Neural progenitor cell (in vitro differentiated cells): ENCODE measurements around the gene LEO1.

Experiments
- CTCF ChIP-seq: fragments of 200-600 bp; sonication (generic); IDR thresholded peaks from 2 replicates; pipeline ENCODE4 v1.5.1; 2017; ENCODE audit warnings: antibody characterized with exemption, mild to moderate bottlenecking
- EZH2 ChIP-seq: fragments of 200-600 bp; sonication (generic); IDR thresholded peaks from 2 replicates; pipeline ENCODE4 v1.6.1; 2017; ENCODE audit warnings: antibody characterized with exemption, mild to moderate bottlenecking, moderate library complexity
- EZH2phosphoT487 ChIP-seq: fragments of 200-600 bp; sonication (generic); IDR thresholded peaks from 2 replicates; pipeline ENCODE4 v1.6.1; 2017; ENCODE audit warnings: antibody characterized with exemption

- TF ChIP-seq EZH2: no peak
- TF ChIP-seq CTCF: no peak
- TF ChIP-seq EZH2phosphoT487: no peak
Measured at GRCh38 chr15:51924156-51925068, 47.2 kb downstream of the LEO1 start.
